Measurements from ENCODE around the gene ZNF343. TPM values are rescaled to one million over a fixed set of nuclear protein-coding genes. Genes with fewer than 3 reads are reported as not detected.
A peak's percentile ranks its signal among the peaks of the same experiment; 100 is the strongest.

The ZNF343 gene
- total and polyA plus RNA-seq, 2 of the 8 experiments (the other 6 are each of a cell fraction or from before 2014, with no cell fraction given) = 1.8 to 5.0 TPM

GRCh38 chr20:2507875-2508630 lies 662 bp downstream of the ZNF343 start:
- H2BK5ac ChIP-seq (ENCODE audit: low read depth, low read length) = no peak overlapping the region
- FAIRE-seq = no peak
- H3K36me3 ChIP-seq (ENCODE audit: control insufficient read depth in 2 of 4, insufficient read depth in 4 of 4, low read length in 3 of 4) = 0 out of 8 replicates have a peak, but pooled peaks cover 0 to 2% (median 0%) of the 10 kb centered on the region in 4 experiments
- peak overlapping the region; percentile 100; the same call in 1 of the 2 replicates for H2AFZ ChIP-seq (ENCODE audit: low read length)
- H2BK12ac ChIP-seq (ENCODE audit: low read depth, low read length) = no peak overlapping the region
- H3K4me2 ChIP-seq (ENCODE audit: insufficient read depth in 1 of 2, low read depth in 2 of 2, low read length in 2 of 2) = peak overlapping the region; percentile 87 to 95
- no peak overlapping the region for H2BK120ac ChIP-seq (replicated peaks; ENCODE audit: low read depth, low read length)
- no peak overlapping the region for H3K18ac ChIP-seq (ENCODE audit: extremely low read depth, low read length)
- peaks cover 27 to 50% (median 46%) of the 10 kb centered on the region in 4 experiments for H3K27me3 ChIP-seq (replicated peaks in 1 of 4; ENCODE audit: control insufficient read depth in 3 of 4, extremely low read depth in 1 of 4, insufficient read depth in 3 of 4, low read length in 3 of 4)
- H3K4ac ChIP-seq (replicated peaks; ENCODE audit: insufficient read length, low read depth, low read length) = no peak overlapping the region
- H3K79me1 ChIP-seq (ENCODE audit: low read depth, low read length) = no peaks in the 10 kb centered on the region
- no peak overlapping the region for H4K5ac ChIP-seq (ENCODE audit: insufficient read length, low read depth, low read length)
- no peak overlapping the region for H2AK5ac ChIP-seq (ENCODE audit: low read depth, low read length)
- H2BK20ac ChIP-seq (ENCODE audit: low read length) = no peak overlapping the region
- peaks cover 8% of the 10 kb centered on the region; the same call in 1 of the 2 replicates for H3K23me2 ChIP-seq (ENCODE audit: low read depth, low read length)
- H3K9ac ChIP-seq (replicated peaks in 1 of 4; ENCODE audit: extremely low read depth in 1 of 4, low read depth in 3 of 4, low read length in 3 of 4) = peak overlapping the region in 1 of 4 experiments; percentile 24; a peak in 2 of 7 replicates
- H3K27ac ChIP-seq (ENCODE audit: low read depth, low read length) = no peak overlapping the region
- no peak overlapping the region for H3K56ac ChIP-seq (replicated peaks; ENCODE audit: insufficient read length, low read depth, low read length)
- H3K9me3 ChIP-seq (ENCODE audit: insufficient read depth in 2 of 2, low read depth in 1 of 2, low read length in 1 of 2) = no peaks in the 10 kb centered on the region
- H4K8ac ChIP-seq (ENCODE audit: extremely low read depth, insufficient read depth, low read length) = no peak overlapping the region
- peak overlapping the region; percentile 66 to 83 (median 80) for H3K4me3 ChIP-seq (ENCODE audit: extremely low read depth in 1 of 4, insufficient read depth in 2 of 4, low read depth in 3 of 4, low read length in 4 of 4)
- WGBS, 2 experiments (ENCODE audit: extremely low coverage in 1 of 2, insufficient coverage in 1 of 2, insufficient read length in 1 of 2, insufficient replicate concordance in 2 of 2, low coverage in 1 of 2, low lambda C conversion rate in 2 of 2, missing lambda C conversion rate in 1 of 2) = 35% methylated on average over 20 of the region's 22 CpGs; no CpG with 5 or more reads in 1 of the 2 experiments
- H2BK15ac ChIP-seq (ENCODE audit: low read length) = no peak overlapping the region
- no peak overlapping the region for H3K14ac ChIP-seq (ENCODE audit: insufficient read length)
- CTCF ChIA-PET (ENCODE audit: partially characterized antibody) = interaction anchor here (0.6 to 3.9 kb wide), 6 partner anchors 8 to 165 kb away, joined by 3 to 22 read pairs (median 3); no protein-coding TSS in a partner anchor
- TF ChIP-seq MAX (IDR thresholded peaks at IDR 0.05) = no peak
- no peak for TF ChIP-seq SRF (IDR thresholded peaks at IDR 0.05; ENCODE audit: low read depth, low read length)
- TF ChIP-seq GABPA (IDR thresholded peaks at IDR 0.05; ENCODE audit: borderline replicate concordance, insufficient read depth, low read length) = no peak
- no peak for TF ChIP-seq SP1 (IDR thresholded peaks at IDR 0.05; ENCODE audit: low read depth, low read length)
- TF ChIP-seq RNF2 (IDR thresholded peaks at IDR 0.05; ENCODE audit: borderline replicate concordance, low read depth, low read length, missing control alignments, poor library complexity, severe bottlenecking) = peak; percentile 39
- no peak for TF ChIP-seq RFX5 (IDR thresholded peaks at IDR 0.05; ENCODE audit: borderline replicate concordance, low read depth, low read length)
- no peak for TF ChIP-seq YY1 (IDR thresholded peaks at IDR 0.05; ENCODE audit: low read depth, low read length)
- no peak for TF ChIP-seq TAF7 (optimal IDR thresholded peaks at IDR 0.05; ENCODE audit: borderline replicate concordance, low read depth, low read length)
- no peak for TF ChIP-seq CHD2 (IDR thresholded peaks at IDR 0.05; ENCODE audit: low read length)
- DNase-seq (ENCODE audit: low read depth in 1 of 2, low spot score in 2 of 2) = no peak
- peaks cover 0 to 4% of the 10 kb centered on the region in 2 experiments for H4K20me1 ChIP-seq (replicated peaks in 1 of 2; ENCODE audit: control insufficient read depth in 1 of 2, insufficient read depth in 2 of 2, low read length in 2 of 2)
- H4K91ac ChIP-seq (replicated peaks; ENCODE audit: insufficient read length, low read length) = no peak overlapping the region
- POLR2A ChIA-PET (ENCODE audit: partially characterized antibody) = interaction anchor here (1.8 to 2.9 kb wide), 3 partner anchors 12 to 144 kb away, joined by 3 to 19 read pairs (median 10); partner anchors contain the start of genes NOP56 and SNRPB
- peaks cover 0 to 5% (median 2%) of the 10 kb centered on the region in 4 experiments; a peak in 3 of 7 replicates for H3K4me1 ChIP-seq (replicated peaks in 1 of 4; ENCODE audit: control insufficient read depth in 3 of 4, insufficient read depth in 4 of 4, low read length in 3 of 4)
- no peaks in the 10 kb centered on the region for H3K79me2 ChIP-seq (ENCODE audit: control insufficient read depth in 1 of 2, insufficient read depth in 2 of 2, low read length in 2 of 2)
- no peak overlapping the region for H3K23ac ChIP-seq (ENCODE audit: insufficient read length)

All from H1 (cell line).